Endothelial cell of umbilical vein (primary cell): Measurements from ENCODE around the gene SUCNR1. TPM values are rescaled to one million over a fixed set of nuclear protein-coding genes. Genes with fewer than 3 reads are reported as not detected.

ENCODE experiments used
- BruUV-seq: library from RNA; stranded (reverse); fragments of 400-500 nt; replicated peaks from 2 replicates; lab custom pipeline; 2021; lab: Mats Ljungman, UMichigan
- CTCF ChIA-PET: fragments of 300-600, 350-600 bp; sonication (Branson Sonifier 250); formaldehyde crosslinking; loops from one replicate; lab custom pipeline; 2021; ENCODE audit warnings: antibody characterized with exemption, inconsistent platforms; lab: Charles Lee
- POLR2A ChIA-PET: fragments of 300-600, 350-600 bp; sonication (Branson Sonifier 250); formaldehyde crosslinking; loops from one replicate; lab custom pipeline; 2021; ENCODE audit warnings: antibody characterized with exemption, inconsistent platforms; lab: Charles Lee
- DNase-seq: peaks from one replicate; pipeline ENCODE4 v3.0.0-alpha.2; 2011; ENCODE audit warnings: low read depth, low spot score
- FAIRE-seq: peaks from 2 replicates; lab custom pipeline; 2011; peaks lifted over from hg19 to GRCh38; lab: Jason Lieb, UNC
- H2AFZ ChIP-seq: 2 replicates; pipeline ENCODE4 v1.6.0; 2012; ENCODE audit warnings: low read depth, low read length, control low read depth, inconsistent platforms
- H3K27ac ChIP-seq: 2 replicates; pipeline ENCODE4 v1.5.1; 2011; ENCODE audit warnings: low read depth, mild to moderate bottlenecking, control low read depth, low read length, moderate library complexity; ENCODE audit not compliant: insufficient read depth
- H3K27me3 ChIP-seq, 2 experiments: 2 replicates each; pipeline versions ENCODE4 v1.6.0 to v1.6.1; 2011; ENCODE audit warnings: low read length in 2 of 2, mixed read lengths in 1 of 2; ENCODE audit not compliant: control insufficient read depth in 2 of 2, insufficient read depth in 2 of 2
- H3K36me3 ChIP-seq, 2 experiments: 2 replicates in 1 of 2; 3 replicates in 1 of 2; pipeline ENCODE4 v1.5.1; 2011; ENCODE audit warnings: low read length in 2 of 2, mild to moderate bottlenecking in 1 of 2, moderate library complexity in 1 of 2; ENCODE audit not compliant: control insufficient read depth in 2 of 2, insufficient read depth in 2 of 2; ENCODE audit errors: extremely low read depth in 1 of 2
- H3K4me1 ChIP-seq: 3 replicates; pipeline ENCODE4 v1.5.1; 2011; ENCODE audit warnings: mild to moderate bottlenecking, low read length; ENCODE audit not compliant: control insufficient read depth, insufficient read depth; ENCODE audit errors: extremely low read depth
- H3K4me2 ChIP-seq: 2 replicates; pipeline ENCODE4 v1.6.1; 2011; ENCODE audit warnings: low read length, control low read depth, mixed read lengths; ENCODE audit not compliant: insufficient read depth
- H3K4me3 ChIP-seq, 3 experiments: fragments of 200-600 bp in 1 of 3; sonication (generic), shearing (Covaris generic) in 1 of 3; replicated peaks in 1 of 3; 2 replicates each; pipeline ENCODE4 v1.5.1; 2011 to 2016; ENCODE audit warnings: control low read depth in 3 of 3, low read length in 3 of 3, mild to moderate bottlenecking in 2 of 3, inconsistent platforms in 1 of 3, low read depth in 1 of 3, moderate library complexity in 1 of 3; ENCODE audit not compliant: insufficient read depth in 1 of 3
- H3K79me2 ChIP-seq: 2 replicates; pipeline ENCODE4 v1.6.0; 2012; ENCODE audit warnings: low read length, inconsistent platforms; ENCODE audit not compliant: control insufficient read depth, insufficient read depth
- H3K9ac ChIP-seq: replicated peaks from 2 replicates; pipeline ENCODE3; 2011; ENCODE audit warnings: low read length, control low read depth; ENCODE audit not compliant: insufficient read depth; ENCODE audit errors: extremely low read depth
- H3K9me1 ChIP-seq: replicated peaks from 3 replicates; pipeline ENCODE4 v1.6.0; 2011; ENCODE audit warnings: mild to moderate bottlenecking, low read length; ENCODE audit not compliant: control insufficient read depth, insufficient read depth; ENCODE audit errors: extremely low read depth
- H3K9me3 ChIP-seq: replicated peaks from 2 replicates; pipeline ENCODE4 v1.5.1; 2012; ENCODE audit warnings: low read length, inconsistent platforms; ENCODE audit not compliant: control insufficient read depth, insufficient read depth
- H4K20me1 ChIP-seq: replicated peaks from 2 replicates; pipeline ENCODE3; 2011; ENCODE audit warnings: mild to moderate bottlenecking, low read length; ENCODE audit not compliant: control insufficient read depth, insufficient read depth; ENCODE audit errors: extremely low read depth
- EZH2 ChIP-seq: IDR thresholded peaks from 2 replicates; pipeline ENCODE4 v1.6.1; 2012; ENCODE audit warnings: borderline replicate concordance, low read depth, mild to moderate bottlenecking, moderate library complexity, low read length, inconsistent platforms; ENCODE audit not compliant: severe bottlenecking
- FOS ChIP-seq: IDR thresholded peaks from 2 replicates; pipeline ENCODE4 v1.6.1; 2011; ENCODE audit warnings: mild to moderate bottlenecking, low read length, moderate library complexity, borderline replicate concordance; ENCODE audit not compliant: insufficient read depth
- GATA2 ChIP-seq: IDR thresholded peaks from 2 replicates; pipeline ENCODE4 v1.7.0; 2011; ENCODE audit warnings: low read depth, mild to moderate bottlenecking, moderate library complexity, mixed read lengths, low read length; ENCODE audit not compliant: insufficient read length, insufficient read depth
- JUN ChIP-seq: IDR thresholded peaks from 2 replicates; pipeline ENCODE4 v1.6.1; 2011; ENCODE audit warnings: borderline replicate concordance, low read depth; ENCODE audit not compliant: insufficient read length, insufficient read depth
- MYC ChIP-seq: IDR thresholded peaks from one replicate; pipeline ENCODE4 v1.6.1; 2011; ENCODE audit warnings: mild to moderate bottlenecking, low read depth, low read length
- POLR2A ChIP-seq: IDR thresholded peaks from 2 replicates; pipeline ENCODE4 v1.6.1; 2012; ENCODE audit warnings: low read depth, mild to moderate bottlenecking, control low read depth, low read length
- POLR2AphosphoS5 ChIP-seq: IDR thresholded peaks from 2 replicates; pipeline ENCODE4 v1.6.1; 2012; ENCODE audit warnings: low read depth, mild to moderate bottlenecking, control low read depth, low read length, moderate library complexity; ENCODE audit not compliant: insufficient read depth
- dilution Hi-C: fragments of 300-500 bp; cut with MboI; formaldehyde crosslinking; loops from one replicate; pipeline ENCODE4 v1.15.0; 2019; ENCODE audit warnings: low sequenced_read_pairs; ENCODE audit not compliant: extremely low pct_ligation_motif_present
- intact Hi-C: fragments of 100-400 bp; cut with micrococcal nuclease; formaldehyde crosslinking; loops from one replicate; pipeline ENCODE4 v1.10.0; 2022
- polyA plus RNA-seq, 4 experiments: library from polyadenylated mRNA; depleted of rRNA in 3 of 4; stranded (reverse) in 3 of 4; unstranded in 1 of 4; fragments of >200 nt; gene quantifications; 2 replicates each; pipeline versions ENCODE4 v1.2.1 to v1.2.3, GENCODE V29; 2011 to 2012; ENCODE audit warnings: missing spikeins in 1 of 4
- total RNA-seq: library from RNA; stranded (reverse); gene quantifications from 2 replicates; pipeline ENCODE4 v1.2.3, GENCODE V29; 2021
- TF ChIP-seq, protein P1 (sequence below), 2 donors: IDR thresholded peaks; 1 replicate in 1 of 2; 2 replicates in 1 of 2; pipeline ENCODE4 v1.5.1; 2011; ENCODE audit warnings: low read length in 2 of 2, mild to moderate bottlenecking in 2 of 2, moderate library complexity in 2 of 2, control low read depth in 1 of 2, inconsistent platforms in 1 of 2, low read depth in 1 of 2; ENCODE audit not compliant: insufficient read depth in 1 of 2; ENCODE audit errors: extremely low read depth in 1 of 2
- TF ChIP-seq, protein P2 (sequence below): IDR thresholded peaks from 2 replicates; pipeline ENCODE4 v1.6.1; 2011; ENCODE audit not compliant: insufficient read depth, insufficient read length

SUCNR1 gene
- total and polyA plus RNA-seq, 2 donors (not counting 3 experiments of a cell fraction or from before 2014, with no cell fraction given) = not detected

DNA sequence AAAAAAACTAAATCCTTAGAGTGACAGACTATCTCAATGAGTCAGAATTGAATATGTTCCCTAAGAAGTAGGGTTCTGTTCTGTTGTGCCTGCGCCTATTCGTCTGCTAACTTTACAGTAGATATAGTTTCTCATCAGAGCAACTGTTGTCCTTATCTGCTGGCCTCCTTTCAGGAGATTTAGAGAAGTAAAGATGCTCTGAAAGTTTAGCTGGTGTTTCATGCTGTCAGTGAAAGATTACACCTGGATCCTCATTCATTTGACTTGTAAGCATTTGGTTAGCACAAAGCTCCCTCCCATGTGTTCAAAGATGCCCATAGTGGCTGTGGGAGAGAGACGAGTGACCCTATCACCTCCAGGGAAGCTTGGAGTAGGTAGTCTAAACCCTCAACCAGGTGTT lies 35.0 kb downstream of the SUCNR1 start:
- Histone ChIP-seq H3K9me3 (no peaks in the 10 kb centered on the region), H3K4me3 (no peak overlapping the region), H3K36me3 (no peaks in the 10 kb centered on the region), H3K79me2 (no peaks in the 10 kb centered on the region), H4K20me1 (no peaks in the 10 kb centered on the region), H3K27ac (no peak overlapping the region), H2AFZ (no peak overlapping the region), H3K4me1 (peaks cover 29% of the 10 kb centered on the region), H3K9ac (no peak overlapping the region), H3K4me2 (no peak overlapping the region), H3K9me1 (no peaks in the 10 kb centered on the region), H3K27me3 (no peaks in the 10 kb centered on the region)
- dilution Hi-C loops = no loop called here
- BruUV-seq = no TSS peak
- CTCF ChIA-PET = no interaction called here
- FAIRE-seq (no peak), DNase-seq (no peak)
- POLR2A ChIA-PET = no interaction called here
- intact Hi-C loops = loop anchor here (2.0 kb wide), 2 partner anchors 44 to 68 kb away; no protein-coding TSS in a partner anchor
- TF ChIP-seq FOS = no peak
- TF ChIP-seq, protein P1, sequence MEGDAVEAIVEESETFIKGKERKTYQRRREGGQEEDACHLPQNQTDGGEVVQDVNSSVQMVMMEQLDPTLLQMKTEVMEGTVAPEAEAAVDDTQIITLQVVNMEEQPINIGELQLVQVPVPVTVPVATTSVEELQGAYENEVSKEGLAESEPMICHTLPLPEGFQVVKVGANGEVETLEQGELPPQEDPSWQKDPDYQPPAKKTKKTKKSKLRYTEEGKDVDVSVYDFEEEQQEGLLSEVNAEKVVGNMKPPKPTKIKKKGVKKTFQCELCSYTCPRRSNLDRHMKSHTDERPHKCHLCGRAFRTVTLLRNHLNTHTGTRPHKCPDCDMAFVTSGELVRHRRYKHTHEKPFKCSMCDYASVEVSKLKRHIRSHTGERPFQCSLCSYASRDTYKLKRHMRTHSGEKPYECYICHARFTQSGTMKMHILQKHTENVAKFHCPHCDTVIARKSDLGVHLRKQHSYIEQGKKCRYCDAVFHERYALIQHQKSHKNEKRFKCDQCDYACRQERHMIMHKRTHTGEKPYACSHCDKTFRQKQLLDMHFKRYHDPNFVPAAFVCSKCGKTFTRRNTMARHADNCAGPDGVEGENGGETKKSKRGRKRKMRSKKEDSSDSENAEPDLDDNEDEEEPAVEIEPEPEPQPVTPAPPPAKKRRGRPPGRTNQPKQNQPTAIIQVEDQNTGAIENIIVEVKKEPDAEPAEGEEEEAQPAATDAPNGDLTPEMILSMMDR (IDR thresholded peaks at IDR 0.05; ENCODE audit: extremely low read depth in 1 of 2, insufficient read depth in 1 of 2, low read depth in 1 of 2, low read length in 2 of 2) = no peak
- TF ChIP-seq, protein P2, sequence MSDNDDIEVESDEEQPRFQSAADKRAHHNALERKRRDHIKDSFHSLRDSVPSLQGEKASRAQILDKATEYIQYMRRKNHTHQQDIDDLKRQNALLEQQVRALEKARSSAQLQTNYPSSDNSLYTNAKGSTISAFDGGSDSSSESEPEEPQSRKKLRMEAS = no peak
- no peak for TF ChIP-seq GATA2
- no peak for TF ChIP-seq JUN
- no peak for TF ChIP-seq MYC
- TF ChIP-seq EZH2 = no peak
- TF ChIP-seq POLR2A = no peak
- TF ChIP-seq POLR2AphosphoS5 = no peak
